SU-DHL-6 (cell line): Measurements from ENCODE around the gene FAM53A.

Experiments
- H2AFZ ChIP-seq: fragments of 200-600 bp; sonication (generic); 2 replicates; pipeline ENCODE4 v1.6.1; 2014; ENCODE audit warnings: low read depth, mild to moderate bottlenecking, moderate library complexity, mixed read lengths, antibody characterized with exemption, low read length; ENCODE audit not compliant: severe bottlenecking
- H3F3A ChIP-seq: fragments of 200-600 bp; shearing (Covaris generic); 2 replicates; pipeline ENCODE4 v1.6.0; 2016; ENCODE audit warnings: antibody characterized with exemption, mild to moderate bottlenecking; ENCODE audit not compliant: insufficient read depth
- H3K27ac ChIP-seq: fragments of 200-600 bp; sonication (generic); 2 replicates; pipeline ENCODE4 v1.5.1; 2016; ENCODE audit warnings: low read depth, mild to moderate bottlenecking, low read length, moderate library complexity, mixed read lengths
- H3K27me3 ChIP-seq: fragments of 200-600 bp; sonication (generic), shearing (Covaris generic); 2 replicates; pipeline ENCODE4 v1.6.0; 2014; ENCODE audit warnings: mild to moderate bottlenecking, low read length
- H3K36me3 ChIP-seq: fragments of 200-600 bp; sonication (generic); 2 replicates; pipeline ENCODE4 v1.6.1; 2014; ENCODE audit warnings: mild to moderate bottlenecking, low read length, mixed read lengths
- H3K4me2 ChIP-seq: fragments of 300-600, 200-600 bp; shearing (Covaris generic), sonication (generic); 2 replicates; pipeline ENCODE4 v1.6.0; 2014; ENCODE audit warnings: low read length, low read depth, mild to moderate bottlenecking; ENCODE audit not compliant: poor library complexity, severe bottlenecking
- H3K4me3 ChIP-seq: fragments of 200-600 bp; sonication (generic); 2 replicates; pipeline ENCODE4 v1.5.1; 2014; ENCODE audit warnings: antibody characterized with exemption, low read length, mild to moderate bottlenecking, mixed read lengths; ENCODE audit not compliant: insufficient read depth, poor library complexity, severe bottlenecking
- H3K79me2 ChIP-seq: fragments of 200-600 bp; sonication (generic); 2 replicates; pipeline ENCODE4 v1.6.1; 2014; ENCODE audit warnings: mild to moderate bottlenecking, low read length, moderate library complexity; ENCODE audit not compliant: insufficient read depth
- H3K9ac ChIP-seq: fragments of 200-600 bp; sonication (generic); 2 replicates; pipeline ENCODE4 v1.7.0; 2014; ENCODE audit warnings: mild to moderate bottlenecking, low read length
- H3K9me2 ChIP-seq: fragments of 200-600 bp; sonication (generic); replicated peaks from 2 replicates; pipeline ENCODE4 v1.6.1; 2014; ENCODE audit warnings: low read length; ENCODE audit not compliant: insufficient read depth
- H3K9me3 ChIP-seq: fragments of 200-600 bp; sonication (generic); 2 replicates; pipeline ENCODE4 v1.6.1; 2014; ENCODE audit warnings: low read length, mixed read lengths; ENCODE audit not compliant: insufficient read depth
- H4K20me1 ChIP-seq: fragments of 200-600 bp; sonication (generic); 2 replicates; pipeline ENCODE4 v1.6.1; 2014; ENCODE audit warnings: low read depth, mild to moderate bottlenecking, antibody characterized with exemption, low read length, moderate library complexity, mixed read lengths
- CTCF ChIP-seq: fragments of 200-600 bp; sonication (generic); IDR thresholded peaks from one replicate; pipeline ENCODE4 v1.5.1; 2017; ENCODE audit warnings: antibody characterized with exemption, mild to moderate bottlenecking, low read length, moderate library complexity; ENCODE audit not compliant: insufficient read depth, poor library complexity, severe bottlenecking
- EZH2phosphoT487 ChIP-seq: fragments of 200-600 bp; sonication (generic), shearing (Covaris generic); conservative IDR thresholded peaks from 2 replicates; pipeline ENCODE4 v1.6.1; 2018; ENCODE audit warnings: mild to moderate bottlenecking, antibody characterized with exemption, low read length, moderate library complexity, mixed read lengths

FAM53A gene

DNA sequence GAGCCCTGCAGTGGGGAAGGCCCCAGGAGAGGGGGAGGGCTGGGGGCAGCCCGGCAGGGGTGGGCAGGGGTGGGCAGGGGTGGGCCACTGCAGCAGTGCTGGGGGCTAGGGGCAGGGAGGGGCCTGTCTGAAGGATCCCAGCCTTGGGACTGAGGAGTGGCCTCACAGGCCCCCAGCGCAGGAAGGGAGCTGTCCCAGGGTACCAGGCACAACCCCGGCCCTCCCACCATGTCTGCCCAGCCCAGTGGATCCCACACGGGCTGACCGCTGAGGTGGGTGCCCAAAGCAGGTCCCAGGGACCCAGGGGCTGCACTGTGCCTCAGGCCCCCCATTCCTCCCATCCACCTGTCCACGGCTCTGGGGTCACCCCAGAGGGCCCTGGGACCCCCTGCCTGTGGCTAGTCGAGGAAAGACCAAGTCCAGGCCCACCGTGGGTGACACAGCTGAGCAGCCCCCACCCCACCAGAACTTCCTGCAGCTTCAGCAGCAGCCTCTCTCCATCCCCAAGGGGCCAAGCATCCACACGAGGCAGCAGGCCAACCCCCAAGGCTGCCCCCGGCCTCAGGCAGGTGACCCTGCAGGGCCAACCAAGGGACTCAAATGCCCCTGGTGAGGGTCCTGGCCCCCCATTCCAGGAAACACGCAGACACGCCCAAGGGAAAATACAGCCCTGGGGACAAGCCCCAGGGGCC lies 46.4 kb downstream of the FAM53A start:
- Histone ChIP-seq H2AFZ (no peak overlapping the region), H3K9ac (no peak overlapping the region), H3K27me3 (no peaks in the 10 kb centered on the region), H4K20me1 (no peaks in the 10 kb centered on the region), H3K36me3 (no peaks in the 10 kb centered on the region), H3K27ac (no peak overlapping the region), H3K4me2 (no peak overlapping the region), H3K4me3 (no peak overlapping the region), H3K9me2 (no peaks in the 10 kb centered on the region), H3K79me2 (no peaks in the 10 kb centered on the region), H3F3A (no peaks in the 10 kb centered on the region), H3K9me3 (no peaks in the 10 kb centered on the region)
- TF ChIP-seq CTCF (no peak), EZH2phosphoT487 (no peak)

GRCh38 chr4:1636490-1637211 lies 47.5 kb downstream of the FAM53A start:
- H3K9ac ChIP-seq: no peak overlapping the region
- H3K9me3 ChIP-seq: no peaks in the 10 kb centered on the region
- H3K79me2 ChIP-seq: no peaks in the 10 kb centered on the region
- H3F3A ChIP-seq: no peaks in the 10 kb centered on the region
- H3K36me3 ChIP-seq: no peaks in the 10 kb centered on the region
- no peaks in the 10 kb centered on the region for H3K27me3 ChIP-seq
- H4K20me1 ChIP-seq: no peaks in the 10 kb centered on the region
- no peak overlapping the region for H3K4me3 ChIP-seq
- H3K9me2 ChIP-seq: no peaks in the 10 kb centered on the region
- H3K4me2 ChIP-seq: no peak overlapping the region
- TF ChIP-seq CTCF: no peak
- TF ChIP-seq EZH2phosphoT487: no peak
- H3K27ac ChIP-seq: no peak overlapping the region
- no peak overlapping the region for H2AFZ ChIP-seq

GRCh38 chr4:1635464-1635863 lies 48.6 kb downstream of the FAM53A start:
- H3K4me3 ChIP-seq: no peak overlapping the region
- no peaks in the 10 kb centered on the region for H3K36me3 ChIP-seq
- no peaks in the 10 kb centered on the region for H3F3A ChIP-seq
- no peaks in the 10 kb centered on the region for H3K9me3 ChIP-seq
- TF ChIP-seq EZH2phosphoT487 (no peak), CTCF (no peak)
- no peaks in the 10 kb centered on the region for H3K9me2 ChIP-seq
- no peak overlapping the region for H3K4me2 ChIP-seq
- H3K27ac ChIP-seq: no peak overlapping the region
- H2AFZ ChIP-seq: no peak overlapping the region
- H4K20me1 ChIP-seq: no peaks in the 10 kb centered on the region
- H3K27me3 ChIP-seq: no peaks in the 10 kb centered on the region
- no peaks in the 10 kb centered on the region for H3K79me2 ChIP-seq
- H3K9ac ChIP-seq: no peak overlapping the region
